Measurements from ENCODE around the gene KIAA1328. TPM values are rescaled to one million over a fixed set of nuclear protein-coding genes. Genes with fewer than 3 reads are reported as not detected.

The KIAA1328 gene
- total and polyA plus RNA-seq, 2 donors (not counting 3 experiments of a cell fraction or from before 2014, with no cell fraction given) = 2.7 to 6.5 TPM

DNA sequence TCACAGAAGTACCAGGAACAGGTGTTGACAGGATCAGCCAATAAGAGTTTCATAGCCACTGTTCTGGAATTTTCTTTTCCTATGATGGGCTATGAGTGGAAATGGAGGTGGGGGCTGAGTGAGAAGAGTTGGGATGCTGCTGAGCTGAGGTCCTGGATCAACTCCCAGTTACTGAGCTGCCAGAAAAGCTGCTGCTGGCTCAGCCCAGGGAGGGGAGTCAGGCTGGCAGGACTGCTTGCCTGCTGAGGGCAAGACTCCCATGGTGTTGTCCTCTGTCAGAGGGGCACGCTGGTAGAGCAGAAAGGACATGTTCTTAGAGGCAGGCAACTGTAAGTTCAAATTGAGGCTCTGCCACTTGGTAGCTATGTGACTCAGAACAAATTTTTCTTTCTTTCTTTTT lies 11.9 kb upstream of the KIAA1328 start:
- FAIRE-seq (no peak), DNase-seq (ENCODE audit: low read depth, low spot score) (no peak)
- Histone ChIP-seq H3K4me1 (ENCODE audit: control insufficient read depth, extremely low read depth, insufficient read depth, low read length) (no peaks in the 10 kb centered on the region), H3K27me3 (ENCODE audit: control insufficient read depth in 2 of 2, insufficient read depth in 2 of 2, low read length in 2 of 2) (no peaks in the 10 kb centered on the region), H3K9me3 (replicated peaks; ENCODE audit: control insufficient read depth, insufficient read depth, low read length) (no peaks in the 10 kb centered on the region), H3K79me2 (ENCODE audit: control insufficient read depth, insufficient read depth, low read length) (peaks cover 8% of the 10 kb centered on the region), H3K9ac (replicated peaks; ENCODE audit: extremely low read depth, insufficient read depth, low read length) (no peak overlapping the region), H3K27ac (ENCODE audit: insufficient read depth, low read depth, low read length) (no peak overlapping the region), H2AFZ (ENCODE audit: low read depth, low read length) (no peak overlapping the region), H4K20me1 (replicated peaks; ENCODE audit: control insufficient read depth, extremely low read depth, insufficient read depth, low read length) (no peaks in the 10 kb centered on the region), H3K36me3 (ENCODE audit: control insufficient read depth in 2 of 2, extremely low read depth in 1 of 2, insufficient read depth in 2 of 2, low read length in 2 of 2) (peaks cover 6 to 18% of the 10 kb centered on the region in 2 experiments), H3K4me2 (ENCODE audit: insufficient read depth, low read length) (no peak overlapping the region), H3K4me3 (replicated peaks in 1 of 3; ENCODE audit: insufficient read depth in 1 of 3, low read depth in 1 of 3, low read length in 3 of 3) (no peak overlapping the region), H3K9me1 (replicated peaks; ENCODE audit: control insufficient read depth, extremely low read depth, insufficient read depth, low read length) (no peaks in the 10 kb centered on the region)
- dilution Hi-C loops (cut with MboI; ENCODE audit: extremely low pct_ligation_motif_present, low sequenced_read_pairs) (no loop called here), intact Hi-C loops (cut with micrococcal nuclease) (no loop called here)
- ChIA-PET CTCF (no interaction called here), POLR2A (no interaction called here)
- BruUV-seq (replicated peaks) = no TSS peak
- TF ChIP-seq GATA2 (IDR thresholded peaks at IDR 0.05; ENCODE audit: insufficient read depth, insufficient read length, low read depth, low read length) = no peak
- TF ChIP-seq FOS (IDR thresholded peaks at IDR 0.05; ENCODE audit: borderline replicate concordance, insufficient read depth, low read length) = no peak
- TF ChIP-seq POLR2AphosphoS5 (IDR thresholded peaks at IDR 0.05; ENCODE audit: insufficient read depth, low read depth, low read length) = no peak
- TF ChIP-seq, protein P1, sequence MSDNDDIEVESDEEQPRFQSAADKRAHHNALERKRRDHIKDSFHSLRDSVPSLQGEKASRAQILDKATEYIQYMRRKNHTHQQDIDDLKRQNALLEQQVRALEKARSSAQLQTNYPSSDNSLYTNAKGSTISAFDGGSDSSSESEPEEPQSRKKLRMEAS (IDR thresholded peaks at IDR 0.05; ENCODE audit: insufficient read depth, insufficient read length) = no peak
- no peak for TF ChIP-seq EZH2 (IDR thresholded peaks at IDR 0.05; ENCODE audit: borderline replicate concordance, low read depth, low read length, severe bottlenecking)
- TF ChIP-seq MYC (IDR thresholded peaks at IDR 0.05; ENCODE audit: low read depth, low read length) = no peak
- no peak for TF ChIP-seq CTCF (IDR thresholded peaks at IDR 0.05; ENCODE audit: extremely low read depth in 1 of 2, insufficient read depth in 1 of 2, low read depth in 1 of 2, low read length in 2 of 2)
- TF ChIP-seq POLR2A (IDR thresholded peaks at IDR 0.05; ENCODE audit: low read depth, low read length) = no peak
- no peak for TF ChIP-seq JUN (IDR thresholded peaks at IDR 0.05; ENCODE audit: borderline replicate concordance, insufficient read depth, insufficient read length, low read depth)
